SK-N-SH (cell line): ENCODE measurements around the gene CES3.

Experiments used
- JUND ChIP-seq: IDR thresholded peaks from 2 replicates; pipeline ENCODE4 v1.4.0; 2012
- MXI1 ChIP-seq: IDR thresholded peaks from 2 replicates; pipeline ENCODE4 v1.6.1; 2012; ENCODE audit warnings: mild to moderate bottlenecking, low read depth, low read length, improper control_type of control experiment
- POLR2AphosphoS5 ChIP-seq: IDR thresholded peaks from 2 replicates; pipeline ENCODE4 v1.6.1; 2012; ENCODE audit warnings: low read depth, low read length
- RAD21 ChIP-seq: IDR thresholded peaks from 2 replicates; pipeline ENCODE4 v1.6.1; 2012; ENCODE audit warnings: mild to moderate bottlenecking, low read length
- RCOR1 ChIP-seq: fragments of 150-350 bp; IDR thresholded peaks from 2 replicates; pipeline ENCODE4 v1.6.1; 2017; ENCODE audit warnings: antibody characterized with exemption, low read length
- SIN3A ChIP-seq: IDR thresholded peaks from 2 replicates; pipeline ENCODE4 v1.6.1; 2012; ENCODE audit warnings: low read depth, mild to moderate bottlenecking, low read length, moderate library complexity, borderline replicate concordance
- TCF12 ChIP-seq: IDR thresholded peaks from 2 replicates; pipeline ENCODE4 v1.4.0; 2012
- YY1 ChIP-seq: IDR thresholded peaks from 2 replicates; pipeline ENCODE4 v1.4.0; 2012; ENCODE audit warnings: low read depth, mild to moderate bottlenecking
- TF ChIP-seq, protein P1 (sequence below): fragments of 200-600 bp; sonication (generic); IDR thresholded peaks from 2 replicates; pipeline ENCODE4 v1.6.1; 2017; ENCODE audit warnings: antibody characterized with exemption, mild to moderate bottlenecking, moderate library complexity
- TF ChIP-seq, protein P2 (sequence below): IDR thresholded peaks from 2 replicates; pipeline ENCODE4 v1.4.0; 2012; ENCODE audit warnings: low read depth
- TF ChIP-seq, protein P3 (sequence below): fragments of 150-350 bp; IDR thresholded peaks from 2 replicates; pipeline ENCODE4 v1.6.1; 2017; ENCODE audit warnings: antibody characterized with exemption, low read length, low read depth, borderline replicate concordance
- TF ChIP-seq, protein P4 (sequence below): IDR thresholded peaks from 2 replicates; pipeline ENCODE4 v1.6.1; 2012; ENCODE audit warnings: mild to moderate bottlenecking, low read depth, low read length, moderate library complexity
- TF ChIP-seq, protein P5 (sequence below): IDR thresholded peaks from 2 replicates; pipeline ENCODE4 v1.4.0; 2012; ENCODE audit warnings: low read depth, borderline replicate concordance

DNA sequence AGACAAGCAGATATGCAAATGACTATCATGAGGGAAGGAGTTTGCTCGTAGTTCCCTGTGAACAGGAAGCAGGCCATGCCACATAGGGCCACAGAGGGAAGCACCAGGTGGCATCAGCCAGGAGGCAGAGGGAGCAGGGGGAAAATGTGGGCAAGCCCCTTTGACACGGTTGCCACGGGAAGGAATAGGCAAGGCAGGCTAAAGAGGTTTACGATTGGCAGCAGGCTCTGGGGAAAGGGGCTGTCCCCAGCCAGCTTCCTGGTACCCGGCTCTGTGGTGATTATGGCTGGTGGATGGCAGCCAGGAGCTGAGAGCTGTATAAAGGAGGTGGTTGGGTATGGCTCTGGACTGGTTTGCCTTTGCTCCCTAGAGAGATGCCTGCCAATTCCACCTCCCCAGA lies 848 bp downstream of the CES3 start:
- TF ChIP-seq, protein P1, sequence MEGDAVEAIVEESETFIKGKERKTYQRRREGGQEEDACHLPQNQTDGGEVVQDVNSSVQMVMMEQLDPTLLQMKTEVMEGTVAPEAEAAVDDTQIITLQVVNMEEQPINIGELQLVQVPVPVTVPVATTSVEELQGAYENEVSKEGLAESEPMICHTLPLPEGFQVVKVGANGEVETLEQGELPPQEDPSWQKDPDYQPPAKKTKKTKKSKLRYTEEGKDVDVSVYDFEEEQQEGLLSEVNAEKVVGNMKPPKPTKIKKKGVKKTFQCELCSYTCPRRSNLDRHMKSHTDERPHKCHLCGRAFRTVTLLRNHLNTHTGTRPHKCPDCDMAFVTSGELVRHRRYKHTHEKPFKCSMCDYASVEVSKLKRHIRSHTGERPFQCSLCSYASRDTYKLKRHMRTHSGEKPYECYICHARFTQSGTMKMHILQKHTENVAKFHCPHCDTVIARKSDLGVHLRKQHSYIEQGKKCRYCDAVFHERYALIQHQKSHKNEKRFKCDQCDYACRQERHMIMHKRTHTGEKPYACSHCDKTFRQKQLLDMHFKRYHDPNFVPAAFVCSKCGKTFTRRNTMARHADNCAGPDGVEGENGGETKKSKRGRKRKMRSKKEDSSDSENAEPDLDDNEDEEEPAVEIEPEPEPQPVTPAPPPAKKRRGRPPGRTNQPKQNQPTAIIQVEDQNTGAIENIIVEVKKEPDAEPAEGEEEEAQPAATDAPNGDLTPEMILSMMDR = no peak
- TF ChIP-seq TCF12 = no peak
- TF ChIP-seq, protein P2, sequence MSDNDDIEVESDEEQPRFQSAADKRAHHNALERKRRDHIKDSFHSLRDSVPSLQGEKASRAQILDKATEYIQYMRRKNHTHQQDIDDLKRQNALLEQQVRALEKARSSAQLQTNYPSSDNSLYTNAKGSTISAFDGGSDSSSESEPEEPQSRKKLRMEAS = no peak
- TF ChIP-seq RCOR1 = no peak
- no peak for TF ChIP-seq RAD21
- no peak for TF ChIP-seq SIN3A
- TF ChIP-seq, protein P3, sequence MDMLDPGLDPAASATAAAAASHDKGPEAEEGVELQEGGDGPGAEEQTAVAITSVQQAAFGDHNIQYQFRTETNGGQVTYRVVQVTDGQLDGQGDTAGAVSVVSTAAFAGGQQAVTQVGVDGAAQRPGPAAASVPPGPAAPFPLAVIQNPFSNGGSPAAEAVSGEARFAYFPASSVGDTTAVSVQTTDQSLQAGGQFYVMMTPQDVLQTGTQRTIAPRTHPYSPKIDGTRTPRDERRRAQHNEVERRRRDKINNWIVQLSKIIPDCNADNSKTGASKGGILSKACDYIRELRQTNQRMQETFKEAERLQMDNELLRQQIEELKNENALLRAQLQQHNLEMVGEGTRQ = no peak
- no peak for TF ChIP-seq YY1
- TF ChIP-seq, protein P4, sequence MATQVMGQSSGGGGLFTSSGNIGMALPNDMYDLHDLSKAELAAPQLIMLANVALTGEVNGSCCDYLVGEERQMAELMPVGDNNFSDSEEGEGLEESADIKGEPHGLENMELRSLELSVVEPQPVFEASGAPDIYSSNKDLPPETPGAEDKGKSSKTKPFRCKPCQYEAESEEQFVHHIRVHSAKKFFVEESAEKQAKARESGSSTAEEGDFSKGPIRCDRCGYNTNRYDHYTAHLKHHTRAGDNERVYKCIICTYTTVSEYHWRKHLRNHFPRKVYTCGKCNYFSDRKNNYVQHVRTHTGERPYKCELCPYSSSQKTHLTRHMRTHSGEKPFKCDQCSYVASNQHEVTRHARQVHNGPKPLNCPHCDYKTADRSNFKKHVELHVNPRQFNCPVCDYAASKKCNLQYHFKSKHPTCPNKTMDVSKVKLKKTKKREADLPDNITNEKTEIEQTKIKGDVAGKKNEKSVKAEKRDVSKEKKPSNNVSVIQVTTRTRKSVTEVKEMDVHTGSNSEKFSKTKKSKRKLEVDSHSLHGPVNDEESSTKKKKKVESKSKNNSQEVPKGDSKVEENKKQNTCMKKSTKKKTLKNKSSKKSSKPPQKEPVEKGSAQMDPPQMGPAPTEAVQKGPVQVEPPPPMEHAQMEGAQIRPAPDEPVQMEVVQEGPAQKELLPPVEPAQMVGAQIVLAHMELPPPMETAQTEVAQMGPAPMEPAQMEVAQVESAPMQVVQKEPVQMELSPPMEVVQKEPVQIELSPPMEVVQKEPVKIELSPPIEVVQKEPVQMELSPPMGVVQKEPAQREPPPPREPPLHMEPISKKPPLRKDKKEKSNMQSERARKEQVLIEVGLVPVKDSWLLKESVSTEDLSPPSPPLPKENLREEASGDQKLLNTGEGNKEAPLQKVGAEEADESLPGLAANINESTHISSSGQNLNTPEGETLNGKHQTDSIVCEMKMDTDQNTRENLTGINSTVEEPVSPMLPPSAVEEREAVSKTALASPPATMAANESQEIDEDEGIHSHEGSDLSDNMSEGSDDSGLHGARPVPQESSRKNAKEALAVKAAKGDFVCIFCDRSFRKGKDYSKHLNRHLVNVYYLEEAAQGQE = no peak
- TF ChIP-seq, protein P5, sequence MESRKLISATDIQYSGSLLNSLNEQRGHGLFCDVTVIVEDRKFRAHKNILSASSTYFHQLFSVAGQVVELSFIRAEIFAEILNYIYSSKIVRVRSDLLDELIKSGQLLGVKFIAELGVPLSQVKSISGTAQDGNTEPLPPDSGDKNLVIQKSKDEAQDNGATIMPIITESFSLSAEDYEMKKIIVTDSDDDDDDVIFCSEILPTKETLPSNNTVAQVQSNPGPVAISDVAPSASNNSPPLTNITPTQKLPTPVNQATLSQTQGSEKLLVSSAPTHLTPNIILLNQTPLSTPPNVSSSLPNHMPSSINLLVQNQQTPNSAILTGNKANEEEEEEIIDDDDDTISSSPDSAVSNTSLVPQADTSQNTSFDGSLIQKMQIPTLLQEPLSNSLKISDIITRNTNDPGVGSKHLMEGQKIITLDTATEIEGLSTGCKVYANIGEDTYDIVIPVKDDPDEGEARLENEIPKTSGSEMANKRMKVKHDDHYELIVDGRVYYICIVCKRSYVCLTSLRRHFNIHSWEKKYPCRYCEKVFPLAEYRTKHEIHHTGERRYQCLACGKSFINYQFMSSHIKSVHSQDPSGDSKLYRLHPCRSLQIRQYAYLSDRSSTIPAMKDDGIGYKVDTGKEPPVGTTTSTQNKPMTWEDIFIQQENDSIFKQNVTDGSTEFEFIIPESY = no peak
- TF ChIP-seq POLR2AphosphoS5 = no peak
- TF ChIP-seq JUND = no peak
- no peak for TF ChIP-seq MXI1
